DMS153 (cell line): ENCODE measurements around the gene MBOAT7.

Source experiments
- DNase-seq: peaks from one replicate; lab custom pipeline; 2025; lab: John Stamatoyannopoulos, UW

MBOAT7 gene

DNA sequence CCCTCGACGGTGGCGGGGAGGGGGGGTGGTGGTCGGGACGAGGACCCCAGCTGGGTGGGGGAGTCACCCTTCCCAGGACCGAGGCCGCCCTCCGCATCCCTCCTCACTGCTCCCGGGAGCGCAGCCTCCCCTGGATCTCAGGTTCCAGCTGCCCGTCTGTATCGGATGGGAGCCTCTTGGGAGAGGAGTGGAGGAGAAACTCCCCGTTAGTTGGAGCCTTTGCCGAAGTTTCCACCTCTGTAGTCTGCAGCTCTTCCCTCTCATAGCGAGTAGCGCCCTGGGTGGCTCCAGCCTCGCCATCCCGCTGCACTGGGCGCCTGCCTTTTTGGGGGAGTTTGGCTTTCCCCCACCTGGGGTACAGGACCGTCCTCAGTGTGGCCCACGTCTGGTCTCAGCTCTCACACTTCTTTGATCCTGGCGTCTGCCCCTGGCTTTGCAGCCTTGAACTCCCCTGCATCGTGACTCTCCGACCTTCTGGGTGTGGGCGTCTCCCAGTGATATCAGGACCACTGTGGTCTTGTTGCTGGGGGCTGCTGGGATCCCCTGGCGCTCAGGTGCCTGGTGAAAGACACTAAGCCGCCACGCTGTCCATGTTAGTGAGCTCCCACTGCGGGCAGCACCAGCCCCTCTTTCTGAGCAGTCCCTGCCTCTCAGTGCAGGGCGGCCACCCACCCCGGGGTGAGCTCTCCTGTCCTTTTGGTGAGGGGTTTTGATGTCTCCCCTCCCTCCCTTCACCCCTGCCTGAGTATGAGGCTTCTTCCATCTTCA lies 50.7 kb downstream of the MBOAT7 start:
- no peak for DNase-seq

DNA sequence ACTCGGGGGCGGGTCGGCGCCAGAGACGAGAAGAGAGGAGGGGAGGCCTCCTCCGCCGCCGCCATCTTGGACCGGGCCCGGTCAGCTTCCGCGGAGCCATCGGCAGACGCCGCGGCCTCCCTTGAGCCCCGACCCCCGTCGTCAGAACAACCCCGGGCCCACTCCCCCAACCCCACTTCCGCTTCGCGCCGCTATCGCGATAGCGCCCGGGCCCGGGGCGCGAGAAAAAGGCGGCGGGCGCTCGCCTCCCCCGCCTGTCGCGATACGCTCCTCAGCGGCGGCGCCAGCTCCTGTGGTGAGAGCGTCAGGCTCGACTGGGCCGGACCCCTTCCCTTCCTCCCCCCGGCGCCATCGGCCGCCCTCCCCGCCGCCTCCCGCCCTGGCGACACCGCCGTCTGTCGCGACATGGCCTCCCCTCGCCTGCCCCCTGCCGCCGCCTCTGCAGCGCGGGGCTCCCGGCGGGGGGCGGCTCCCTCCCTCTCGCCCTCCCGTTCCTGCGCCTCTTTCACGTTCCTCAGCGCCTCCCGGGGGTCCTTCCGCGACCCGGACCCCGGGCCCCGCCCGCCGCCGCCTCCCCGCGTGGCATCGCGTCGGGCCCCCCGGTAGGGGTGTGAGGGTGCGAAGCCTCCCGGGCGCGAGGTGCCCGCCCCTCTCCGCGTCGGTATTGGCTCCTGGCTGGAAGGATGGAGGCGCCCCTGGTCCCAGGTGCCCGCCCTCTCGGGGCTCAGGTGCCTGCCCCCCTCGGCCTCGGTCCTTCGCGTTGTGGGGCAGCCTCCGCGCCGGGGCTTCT lies 51.5 kb downstream of the MBOAT7 start, which contains the start of gene CNOT3:
CNOT3 (plus strand) TSS at position 64 of the 790 bp plus-strand sequence. CDS start 5,217 bp downstream, outside the sequence.
- DNase-seq = no peak

DNA sequence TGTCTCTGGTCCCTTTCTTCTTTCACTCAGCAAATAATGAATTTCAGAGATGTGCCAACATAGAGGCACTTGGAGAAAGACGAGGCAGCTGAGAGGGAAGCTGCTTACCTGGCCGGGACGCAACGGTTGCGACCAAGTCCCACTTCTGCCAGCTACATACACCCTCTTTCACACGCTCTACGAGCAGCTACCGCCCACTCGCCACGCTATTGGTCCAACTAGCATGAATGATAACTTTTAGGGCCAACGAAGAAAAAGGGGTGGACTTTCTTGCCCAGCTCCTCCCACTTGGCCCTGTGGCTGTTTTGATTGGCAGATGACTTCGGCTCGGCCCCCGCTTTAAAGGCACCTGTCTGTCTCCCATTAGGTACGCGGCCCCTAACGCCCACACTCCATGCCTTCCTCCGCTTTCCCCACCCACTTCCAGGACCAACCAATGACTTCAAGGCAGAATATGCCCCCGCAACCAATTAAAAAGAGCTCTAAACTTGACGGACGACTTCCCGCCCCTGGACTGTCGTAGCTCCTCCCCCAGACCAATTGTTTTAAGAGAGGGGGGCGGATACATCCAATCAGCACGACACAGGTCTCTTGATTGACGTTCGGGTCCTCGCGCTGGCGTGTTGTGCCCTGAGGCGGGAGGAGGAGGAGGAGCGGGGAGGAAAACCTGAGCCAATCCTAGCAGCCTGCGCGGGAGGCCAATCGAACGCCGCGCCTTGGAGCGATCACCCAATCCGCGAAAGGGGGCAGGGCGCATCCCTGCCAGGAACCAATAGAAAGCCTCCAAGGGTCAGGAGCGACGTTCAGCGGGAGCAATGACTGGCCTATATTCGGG lies 52.3 kb downstream of the MBOAT7 start:
- peak; percentile 100 for DNase-seq

DNA sequence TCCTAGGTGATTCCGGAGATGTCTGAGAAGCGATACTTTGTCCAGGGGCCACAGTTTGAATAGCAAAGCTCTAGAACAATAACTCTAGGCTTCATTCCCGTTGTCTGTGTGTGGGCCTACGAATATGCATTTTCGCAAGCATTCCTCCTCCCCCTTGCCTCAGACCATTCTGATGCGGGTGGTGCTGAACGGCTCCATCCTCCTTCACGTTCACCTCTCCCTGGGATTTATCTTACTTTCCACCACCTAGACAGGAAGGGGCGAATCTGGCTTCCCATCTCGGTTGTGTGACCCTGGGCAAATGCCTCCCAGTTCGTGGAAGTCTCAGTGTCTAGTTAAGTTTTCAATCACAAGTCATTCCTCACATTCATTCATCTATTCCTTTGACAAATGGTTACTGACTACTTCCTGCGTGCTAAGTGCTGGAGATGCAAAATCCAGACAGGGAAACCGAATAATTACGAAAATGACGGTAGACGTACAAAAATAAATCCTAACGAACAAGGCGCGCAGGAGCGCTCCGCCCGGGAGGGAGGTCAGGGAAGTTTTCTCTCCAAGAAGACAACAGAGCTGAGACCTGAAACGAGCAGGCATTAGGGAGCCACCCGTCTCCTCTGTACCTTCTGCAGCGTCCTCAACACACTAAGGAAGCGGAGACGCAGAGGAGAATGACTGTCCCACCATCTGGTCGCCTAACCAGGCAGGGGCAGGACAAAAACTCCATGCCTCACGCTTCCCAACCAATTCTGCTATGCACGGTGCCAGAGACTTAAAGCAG lies 53.1 kb downstream of the MBOAT7 start:
- DNase-seq = no peak

DNA sequence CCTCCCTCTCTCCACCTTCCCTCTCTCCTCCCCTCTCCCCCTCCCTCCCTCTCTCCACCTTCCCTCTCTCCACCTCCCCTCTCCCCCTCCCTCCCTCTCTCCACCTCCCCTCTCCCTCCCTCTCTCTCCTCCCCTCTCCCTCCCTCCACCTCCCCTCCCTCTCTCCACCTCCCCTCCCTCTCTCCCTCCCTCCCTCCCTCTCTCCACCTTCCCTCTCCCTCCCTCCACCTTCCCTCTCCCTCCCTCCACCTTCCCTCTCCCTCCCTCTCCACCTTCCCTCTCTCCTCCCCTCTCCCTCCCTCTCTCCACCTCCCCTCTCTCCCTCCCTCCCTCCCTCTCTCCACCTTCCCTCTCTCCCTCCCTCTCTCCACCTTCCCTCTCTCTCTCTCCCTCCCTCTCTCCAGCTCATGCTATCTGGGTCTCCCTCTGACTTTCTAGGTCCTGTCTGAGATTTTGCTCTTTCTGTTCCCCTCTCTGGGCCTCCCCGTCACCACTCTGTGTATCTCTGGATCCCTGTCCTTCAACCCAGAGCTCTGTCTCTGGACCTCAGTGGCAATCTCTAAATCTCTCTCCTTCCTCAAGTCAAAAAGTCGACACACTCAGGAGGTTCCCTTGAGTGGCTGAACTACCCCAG lies 55.3 kb downstream of the MBOAT7 start:
- no peak for DNase-seq

DNA sequence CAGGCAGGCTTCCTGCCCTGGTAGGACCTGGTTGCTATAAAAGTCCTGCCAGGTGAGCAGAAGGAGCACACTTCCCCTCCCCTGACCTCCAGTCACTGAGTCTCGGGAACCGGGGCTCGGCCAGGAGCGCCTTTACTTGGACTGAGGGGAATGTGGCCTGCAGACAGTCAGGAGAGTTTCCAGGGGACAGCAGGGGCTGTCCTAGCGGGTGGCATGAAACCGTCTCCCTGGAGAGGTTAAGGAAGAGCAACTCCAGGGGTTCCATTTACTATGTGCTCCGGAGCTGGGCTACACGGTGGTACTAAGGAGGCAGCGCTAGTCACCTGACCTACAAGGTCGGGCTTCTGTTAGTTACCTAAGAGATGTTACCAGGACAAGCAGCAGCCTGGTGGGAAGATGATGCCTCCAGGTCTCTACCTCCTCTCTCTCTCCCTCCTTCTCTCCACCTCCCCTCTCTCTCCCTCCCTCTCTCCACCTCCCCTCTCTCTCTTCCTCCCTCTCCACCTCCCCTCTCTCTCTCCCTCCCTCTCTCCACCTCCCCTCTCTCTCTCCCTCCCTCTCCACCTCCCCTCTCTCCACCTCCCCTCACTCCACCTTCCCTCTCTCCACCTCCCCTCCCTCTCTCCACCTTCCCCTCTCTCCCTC lies 55.9 kb downstream of the MBOAT7 start:
- peak; percentile 71 for DNase-seq

DNA sequence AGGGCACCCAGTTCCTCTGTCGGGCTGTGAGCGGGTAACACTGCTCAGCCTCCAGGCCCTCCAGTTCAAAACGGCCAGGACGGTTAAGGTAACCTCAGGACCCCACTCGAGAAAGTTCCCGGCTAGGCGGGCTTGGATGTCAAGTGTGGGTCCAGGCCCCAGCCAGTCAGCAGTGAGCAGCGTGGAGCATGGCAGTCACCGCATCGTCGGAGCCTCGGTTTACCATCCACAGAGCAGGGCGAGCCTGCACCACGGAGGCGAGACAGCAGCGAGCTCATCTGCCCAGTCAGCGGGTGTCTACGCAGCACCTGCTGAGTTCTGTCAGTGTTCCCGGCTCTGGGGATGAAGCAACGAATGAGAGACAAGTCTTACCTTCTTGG lies 59.8 kb downstream of the MBOAT7 start:
- no peak for DNase-seq

DNA sequence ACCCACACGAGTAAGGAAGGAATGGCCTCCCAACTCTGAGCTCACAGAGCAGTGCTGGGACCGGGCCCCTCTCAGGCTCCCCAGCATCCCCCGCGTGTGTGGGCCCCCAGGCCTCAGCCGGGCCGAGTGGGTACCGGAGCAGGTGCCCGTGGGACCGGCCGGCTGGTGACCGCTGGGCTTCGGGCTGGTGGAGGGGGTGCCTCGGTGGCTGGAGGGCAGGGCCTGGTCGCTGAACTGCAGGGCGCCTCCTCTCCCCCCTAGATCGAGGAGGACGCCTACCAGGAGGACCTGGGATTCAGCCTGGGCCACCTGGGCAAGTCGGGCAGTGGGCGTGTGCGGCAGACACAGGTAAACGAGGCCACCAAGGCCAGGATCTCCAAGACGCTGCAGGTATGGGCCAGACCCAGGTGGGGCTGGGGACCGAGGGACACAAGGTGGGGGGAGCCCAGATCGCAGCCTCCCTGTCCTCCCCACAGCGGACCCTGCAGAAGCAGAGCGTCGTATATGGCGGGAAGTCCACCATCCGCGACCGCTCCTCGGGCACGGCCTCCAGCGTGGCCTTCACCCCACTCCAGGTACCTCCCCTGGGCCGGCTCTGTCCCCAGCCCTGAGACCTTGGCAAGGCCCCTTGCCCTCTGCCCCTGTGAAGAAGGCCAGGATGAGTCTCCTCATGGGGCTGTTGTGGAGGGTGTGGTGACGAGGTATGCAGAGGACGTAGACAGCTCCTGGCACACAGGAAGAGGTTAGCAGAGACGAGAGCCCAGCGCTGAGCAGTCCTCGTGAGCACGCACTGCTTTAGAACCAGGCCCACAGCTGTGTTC lies 60.4 kb downstream of the MBOAT7 start:
- no peak for DNase-seq

DNA sequence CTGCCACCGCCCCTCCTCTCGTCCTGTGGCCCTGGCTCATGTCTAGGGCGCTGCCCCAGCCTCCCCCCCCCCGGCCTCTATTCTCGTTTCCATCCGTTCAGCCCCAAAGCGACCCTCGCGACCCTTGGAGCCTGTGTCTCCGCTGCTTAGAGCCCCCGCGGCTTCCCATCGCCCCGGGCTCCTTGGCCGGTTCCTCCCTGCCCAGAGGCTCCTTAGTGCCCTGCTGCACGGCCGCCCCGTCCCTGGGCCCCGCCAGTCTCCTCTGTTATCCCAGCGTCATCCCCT lies 61.0 kb downstream of the MBOAT7 start:
- no peak for DNase-seq

DNA sequence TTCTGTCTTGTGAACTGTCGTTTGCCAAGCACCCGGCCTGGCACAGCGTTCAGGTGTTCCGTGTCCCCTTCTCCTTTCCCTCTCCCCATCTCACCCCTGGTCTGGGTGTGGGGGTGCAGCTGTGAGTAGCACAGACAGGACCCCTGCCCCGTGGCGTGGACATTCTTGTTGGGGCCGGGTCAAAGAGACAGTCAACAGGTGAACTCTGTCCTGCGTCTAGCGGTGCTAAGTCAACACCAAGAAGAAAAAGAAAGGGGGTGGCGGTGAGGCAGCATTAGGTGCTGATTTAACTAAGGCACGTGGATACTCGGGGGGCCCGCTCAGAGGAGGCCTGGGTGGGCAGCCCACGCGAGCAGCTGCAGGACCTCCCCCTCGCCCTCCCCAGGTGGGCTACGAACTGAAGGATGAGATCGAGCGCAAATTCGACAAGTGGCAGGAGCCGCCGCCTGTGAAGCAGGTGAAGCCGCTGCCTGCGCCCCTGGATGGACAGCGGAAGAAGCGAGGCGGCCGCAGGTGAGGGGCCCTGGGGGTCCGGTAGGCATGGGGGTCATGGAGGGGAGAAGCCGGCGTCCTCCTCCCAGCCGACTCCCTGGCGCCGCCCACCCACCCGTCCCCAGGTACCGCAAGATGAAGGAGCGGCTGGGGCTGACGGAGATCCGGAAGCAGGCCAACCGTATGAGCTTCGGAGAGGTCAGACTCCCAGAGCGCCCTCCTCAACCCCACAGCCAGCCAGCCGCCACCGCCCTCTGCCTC lies 61.5 kb downstream of the MBOAT7 start:
- DNase-seq = no peak

DNA sequence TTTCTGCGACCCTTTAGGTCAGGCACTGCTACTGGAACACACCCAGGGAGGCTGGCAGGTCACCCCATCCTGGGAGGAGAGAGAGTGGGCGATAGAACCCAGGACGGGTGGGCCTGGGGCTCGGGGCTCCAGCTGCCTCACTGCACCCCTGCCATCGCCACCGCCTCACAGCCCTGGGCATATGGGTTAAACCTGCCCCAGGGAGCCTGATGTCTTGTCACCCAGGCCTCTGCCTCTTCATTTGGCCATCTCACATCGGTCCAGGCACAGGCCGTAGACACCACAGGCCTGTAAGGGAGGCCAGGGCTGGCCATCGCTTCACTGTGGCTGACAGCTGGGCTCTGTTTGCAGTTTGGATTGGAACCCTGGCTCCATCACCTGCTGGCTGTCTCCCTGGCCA lies 63.7 kb downstream of the MBOAT7 start:
- no peak for DNase-seq

DNA sequence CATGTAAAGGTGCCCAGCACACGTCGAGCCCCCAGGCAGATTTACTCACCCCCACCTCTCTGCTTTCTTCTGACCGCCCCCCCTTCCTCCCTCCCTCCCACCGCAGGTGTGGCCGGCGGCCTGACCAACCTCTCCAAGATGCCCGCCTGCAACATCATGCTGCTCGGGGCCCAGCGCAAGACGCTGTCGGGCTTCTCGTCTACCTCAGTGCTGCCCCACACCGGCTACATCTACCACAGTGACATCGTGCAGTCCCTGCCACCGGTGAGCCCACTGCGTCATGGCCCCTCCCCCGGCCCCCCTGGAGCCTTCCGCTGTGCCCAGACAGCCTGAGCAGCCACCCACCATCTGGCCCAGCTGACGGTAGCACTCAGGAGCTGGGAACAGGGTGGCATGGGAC lies 65.0 kb downstream of the MBOAT7 start:
- no peak for DNase-seq

DNA sequence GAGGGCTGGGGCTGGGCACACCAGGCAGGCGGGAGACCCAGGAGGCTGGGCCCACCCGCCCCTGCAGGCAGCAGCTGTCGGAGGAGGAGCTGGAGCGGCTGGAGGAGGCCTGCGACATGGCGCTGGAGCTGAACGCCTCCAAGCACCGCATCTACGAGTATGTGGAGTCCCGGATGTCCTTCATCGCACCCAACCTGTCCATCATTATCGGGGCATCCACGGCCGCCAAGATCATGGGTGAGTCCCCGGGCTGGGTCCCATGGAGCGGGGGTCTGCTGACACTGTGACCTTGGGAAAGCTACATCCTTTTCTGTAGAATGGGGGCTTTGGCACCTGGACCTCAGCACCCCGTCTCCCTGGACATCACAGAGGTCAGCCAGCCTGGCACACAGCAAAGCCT lies 65.7 kb downstream of the MBOAT7 start:
- no peak for DNase-seq
